GM18873 (cell line): Measurements from ENCODE around the gene PRPF4.

Experiments used
- ATAC-seq: cut with Tn5 transposase; IDR thresholded peaks from one replicate; pipeline ENCODE4 v1.9.1; 2021; ENCODE audit warnings: mild to moderate bottlenecking, moderate library complexity, moderate number of reproducible peaks; ENCODE audit not compliant: unreplicated experiment, low FRiP score

The PRPF4 gene

GRCh38 chr9:113309204-113309813 is 33.9 kb downstream of the PRPF4 start:
- ATAC-seq: no peak

DNA sequence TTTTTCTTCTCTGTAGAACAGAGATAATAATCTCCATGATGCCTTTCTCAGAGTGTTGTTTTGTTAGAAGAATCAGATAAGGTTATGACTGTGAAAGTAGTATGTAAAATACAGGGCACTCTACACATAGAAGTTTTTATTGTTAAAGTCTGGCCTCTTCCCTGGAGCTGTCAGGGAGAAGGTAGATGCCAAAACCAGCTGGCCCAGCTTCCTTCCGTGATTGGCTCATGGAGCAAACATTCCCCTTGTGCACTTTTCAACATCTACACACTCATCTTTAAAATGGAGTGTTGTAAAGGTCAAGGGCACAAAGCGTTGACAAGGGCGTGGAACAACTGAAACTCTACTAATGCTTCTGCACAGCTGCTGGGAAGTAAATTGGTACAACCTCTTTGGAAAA is 35.1 kb downstream of the PRPF4 start:
- no peak for ATAC-seq

DNA sequence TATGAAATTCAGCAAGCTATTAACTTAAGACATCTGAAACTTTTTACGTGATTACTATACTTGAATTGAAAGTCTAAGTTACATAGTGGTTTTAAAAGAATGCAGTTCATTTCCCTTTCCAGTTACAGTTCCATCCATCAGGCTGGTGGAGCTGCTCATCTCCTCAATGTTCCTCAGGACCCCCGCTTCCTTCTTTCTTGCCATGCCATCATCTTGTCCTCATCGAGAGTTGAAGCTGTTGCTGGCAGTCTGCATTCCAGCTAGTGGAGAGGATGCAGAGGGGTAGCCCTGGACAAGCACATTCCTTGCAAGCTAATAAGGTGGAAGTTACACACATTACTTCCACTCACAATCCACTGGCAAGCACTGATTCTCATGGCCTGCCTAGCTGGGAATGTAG is 36.5 kb downstream of the PRPF4 start:
- ATAC-seq: no peak

GRCh38 chr9:113313261-113313660 is 37.8 kb downstream of the PRPF4 start:
- no peak for ATAC-seq

GRCh38 chr9:113315231-113315630 is 39.8 kb downstream of the PRPF4 start:
- no peak for ATAC-seq

GRCh38 chr9:113316030-113316429 is 40.6 kb downstream of the PRPF4 start:
- no peak for ATAC-seq

GRCh38 chr9:113317777-113318176 is 42.3 kb downstream of the PRPF4 start:
- ATAC-seq: no peak

GRCh38 chr9:113319054-113319453 is 43.6 kb downstream of the PRPF4 start:
- ATAC-seq: no peak

- no peak for ATAC-seq
These were observed 44.6 kb downstream of the PRPF4 start for GRCh38 chr9:113320051-113320450.

- no peak for ATAC-seq
These were observed 47.2 kb downstream of the PRPF4 start for GRCh38 chr9:113322671-113323070.

DNA sequence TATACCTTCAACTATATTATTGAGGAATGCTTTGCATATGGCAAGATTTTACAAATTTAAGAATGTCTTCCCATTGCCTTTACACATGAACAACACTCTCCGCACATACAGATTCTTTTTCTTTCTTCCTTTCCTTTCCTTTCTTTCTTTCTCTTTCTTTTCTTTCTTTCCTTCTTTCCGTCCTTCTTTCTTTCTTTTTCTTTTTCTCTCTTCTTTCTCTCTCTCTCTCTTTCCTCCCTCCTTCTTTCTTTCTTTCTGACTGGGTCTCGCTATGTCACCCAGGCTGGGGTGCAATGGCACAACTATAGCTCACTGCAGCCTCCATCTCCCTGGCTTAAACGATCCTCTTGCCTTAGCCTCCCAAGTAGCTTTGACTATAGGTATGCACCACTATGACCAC is 50.8 kb downstream of the PRPF4 start:
- ATAC-seq: no peak

DNA sequence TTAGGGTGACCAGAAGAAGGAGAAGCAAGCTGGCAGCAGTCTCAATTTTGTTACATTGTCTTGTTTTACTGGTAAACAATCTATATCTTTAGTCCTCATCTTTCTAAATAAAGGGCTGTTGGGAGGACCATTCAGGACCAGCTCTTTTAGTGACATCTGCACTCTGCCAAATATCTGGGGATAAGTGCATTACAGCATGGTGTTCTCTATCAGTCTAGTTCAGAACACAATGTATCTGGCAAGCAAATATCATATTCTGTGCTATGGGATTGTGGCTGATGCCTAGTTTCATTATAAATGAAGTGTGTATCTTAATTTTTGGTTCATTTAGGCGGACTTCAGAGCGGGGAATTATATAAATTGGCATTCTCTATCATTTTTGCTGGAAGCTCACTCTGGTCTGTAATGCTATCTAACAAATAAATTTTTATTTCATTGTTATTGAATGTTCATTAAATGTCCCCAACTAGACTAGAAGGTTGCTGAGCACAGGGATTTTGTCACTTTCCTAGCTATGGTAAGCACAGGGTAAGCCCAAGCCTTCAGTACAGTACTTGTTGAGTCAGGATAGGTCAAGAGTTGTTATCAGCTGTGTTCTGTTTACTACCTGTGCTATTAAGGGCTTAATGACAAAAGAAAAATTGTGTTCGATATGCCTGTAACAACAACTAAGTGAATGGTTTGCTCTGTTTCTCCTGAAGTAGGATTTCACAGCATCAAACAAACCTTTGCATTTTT is 52.8 kb downstream of the PRPF4 start:
- no peak for ATAC-seq

- ATAC-seq: no peak
These were observed 56.3 kb downstream of the PRPF4 start for GRCh38 chr9:113331780-113332179.

DNA sequence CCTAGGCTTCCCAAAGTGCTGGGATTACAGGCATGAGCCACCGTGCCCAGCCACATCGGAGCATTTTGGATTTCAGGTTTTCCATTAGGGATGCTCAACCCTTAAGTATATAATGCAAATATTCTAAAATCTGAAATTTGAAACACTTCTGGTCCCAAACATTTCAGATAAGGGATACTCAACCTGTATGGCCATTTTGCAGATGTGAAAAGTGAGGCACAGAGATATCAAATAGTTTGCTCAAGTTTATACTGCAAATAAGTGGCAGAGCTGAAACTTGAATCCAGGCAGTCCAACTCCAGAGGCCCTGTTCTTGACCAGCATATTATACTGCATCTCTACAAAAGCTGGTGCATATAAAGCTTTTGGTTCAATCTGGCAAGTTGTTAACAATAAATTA is 62.3 kb downstream of the PRPF4 start:
- ATAC-seq: no peak

- peak; percentile 87 for ATAC-seq
These were observed 64.7 kb downstream of the PRPF4 start, which contains the start of gene WDR31 for GRCh38 chr9:113340011-113340699. Gene WDR31, minus strand, starts transcription at chr9:113340275. Its CDS starts 8,253 bp downstream, at chr9:113332022.

GRCh38 chr9:113341712-113342410 is 66.4 kb downstream of the PRPF4 start:
- no peak for ATAC-seq
